ENCODE data around the gene VASH1. TPM values are rescaled to one million over a fixed set of nuclear protein-coding genes. Genes with fewer than 3 reads are reported as not detected.

Gene VASH1
- total RNA-seq, 1 donor from 2014 or later: 26.0 TPM

- no peak overlapping the region for H3K27ac Mint-ChIP-seq (ENCODE audit: unreplicated experiment)
- H3K4me3 Mint-ChIP-seq (ENCODE audit: unreplicated experiment): no peak overlapping the region
- no peak for DNase-seq (ENCODE audit: low spot score)
- no peaks in the 10 kb centered on the region for H3K27me3 Mint-ChIP-seq (ENCODE audit: low read depth)
- H3K9me3 Mint-ChIP-seq (ENCODE audit: low read depth): no peaks in the 10 kb centered on the region
- no peak for TF ChIP-seq CTCF (IDR thresholded peaks at IDR 0.05)
- peaks cover 32% of the 10 kb centered on the region for H3K4me1 Mint-ChIP-seq (ENCODE audit: low read depth)
- H3K36me3 Mint-ChIP-seq (ENCODE audit: low read depth): no peaks in the 10 kb centered on the region
These were observed 19.1 kb downstream of the VASH1 start for GRCh38 chr14:76780360-76780759.

- H3K4me1 Mint-ChIP-seq (ENCODE audit: low read depth): peaks cover 34% of the 10 kb centered on the region
- H3K27ac Mint-ChIP-seq (ENCODE audit: unreplicated experiment): no peak overlapping the region
- H3K4me3 Mint-ChIP-seq (ENCODE audit: unreplicated experiment): no peak overlapping the region
- TF ChIP-seq CTCF (IDR thresholded peaks at IDR 0.05): no peak
- no peak for DNase-seq (ENCODE audit: low spot score)
- no peaks in the 10 kb centered on the region for H3K36me3 Mint-ChIP-seq (ENCODE audit: low read depth)
- no peaks in the 10 kb centered on the region for H3K9me3 Mint-ChIP-seq (ENCODE audit: low read depth)
- no peaks in the 10 kb centered on the region for H3K27me3 Mint-ChIP-seq (ENCODE audit: low read depth)
These were observed 19.8 kb downstream of the VASH1 start for GRCh38 chr14:76780875-76781647.

- Mint-ChIP-seq H3K4me1 (ENCODE audit: low read depth) (peaks cover 34% of the 10 kb centered on the region), H3K9me3 (ENCODE audit: low read depth) (no peaks in the 10 kb centered on the region), H3K36me3 (ENCODE audit: low read depth) (no peaks in the 10 kb centered on the region), H3K27me3 (ENCODE audit: low read depth) (no peaks in the 10 kb centered on the region), H3K4me3 (ENCODE audit: unreplicated experiment) (no peak overlapping the region), H3K27ac (ENCODE audit: unreplicated experiment) (no peak overlapping the region)
- TF ChIP-seq CTCF (IDR thresholded peaks at IDR 0.05): no peak
- DNase-seq (ENCODE audit: low spot score): no peak
These were observed 20.4 kb downstream of the VASH1 start for GRCh38 chr14:76781648-76782051.

- peak overlapping the region; percentile 55 for H3K27ac Mint-ChIP-seq (ENCODE audit: unreplicated experiment)
- no peak for TF ChIP-seq CTCF (IDR thresholded peaks at IDR 0.05)
- DNase-seq (ENCODE audit: low spot score): no peak
These were observed 21.0 kb downstream of the VASH1 start for GRCh38 chr14:76782115-76782884.

GRCh38 chr14:76782885-76783566 lies 21.8 kb downstream of the VASH1 start:
- peak overlapping the region; percentile 55 for H3K27ac Mint-ChIP-seq (ENCODE audit: unreplicated experiment)
- DNase-seq (ENCODE audit: low spot score): no peak
- peaks cover 34% of the 10 kb centered on the region for H3K4me1 Mint-ChIP-seq (ENCODE audit: low read depth)
- H3K36me3 Mint-ChIP-seq (ENCODE audit: low read depth): peaks cover 5% of the 10 kb centered on the region
- no peaks in the 10 kb centered on the region for H3K27me3 Mint-ChIP-seq (ENCODE audit: low read depth)
- no peak overlapping the region for H3K4me3 Mint-ChIP-seq (ENCODE audit: unreplicated experiment)
- H3K9me3 Mint-ChIP-seq (ENCODE audit: low read depth): no peaks in the 10 kb centered on the region
- TF ChIP-seq CTCF (IDR thresholded peaks at IDR 0.05): no peak

More at GRCh38 chr14:76782115-76782884, 21.0 kb downstream of the VASH1 start:
- Mint-ChIP-seq H3K36me3 (ENCODE audit: low read depth) (peaks cover 1% of the 10 kb centered on the region), H3K27me3 (ENCODE audit: low read depth) (no peaks in the 10 kb centered on the region), H3K4me1 (ENCODE audit: low read depth) (peaks cover 34% of the 10 kb centered on the region), H3K4me3 (ENCODE audit: unreplicated experiment) (no peak overlapping the region), H3K9me3 (ENCODE audit: low read depth) (no peaks in the 10 kb centered on the region)
